K562 (cell line): ENCODE results near the gene PTPMT1. TPM values are rescaled to one million over a fixed set of nuclear protein-coding genes. Genes with fewer than 3 reads are reported as not detected.

Experiments
- ATAC-seq: fragments of 200-7000 bp; cut with Tn5 transposase; 3 replicates; pipeline ENCODE4 v1.9.1; 2020; ENCODE audit warnings: moderate library complexity
- BruUV-seq: library from RNA; stranded (reverse); fragments of 400-500 nt; replicated peaks from 2 replicates; lab custom pipeline; 2021; lab: Mats Ljungman, UMichigan
- CTCF ChIA-PET: fragments of 300-600 bp; formaldehyde crosslinking; extraction: SDS; loops from one replicate; lab custom pipeline; 2021; ENCODE audit warnings: low intra/inter-chr PET ratio; lab: Yijun Ruan, JAX
- POLR2A ChIA-PET: fragments of 300-600, 350-650 bp; sonication (Branson Sonifier 250); formaldehyde crosslinking; extraction: SDS; loops from one replicate; lab custom pipeline; 2021; ENCODE audit warnings: antibody characterized with exemption, inconsistent platforms; lab: Yijun Ruan, JAX
- DNase-seq, 4 experiments: peaks; one replicate each; pipeline versions ENCODE4 v3.0.0 to v3.0.0-alpha.2; 2011 to 2018; ENCODE audit warnings: low spot score in 3 of 4, mixed read lengths in 3 of 4; ENCODE audit errors: extremely low read depth in 1 of 4
- FAIRE-seq: peaks from 2 replicates; lab custom pipeline; 2011; peaks lifted over from hg19 to GRCh38; lab: Jason Lieb, UNC
- H2AFZ ChIP-seq: 2 replicates; pipeline ENCODE4 v1.6.0; 2011; ENCODE audit warnings: low read depth, low read length, control low read depth, inconsistent platforms
- H3K27ac ChIP-seq: fragments of 200-600 bp; 3 replicates; pipeline ENCODE4 v1.8.0; 2011; ENCODE audit warnings: low read depth, mild to moderate bottlenecking, control low read depth, inconsistent platforms, low read length, moderate library complexity, mixed read lengths; ENCODE audit errors: extremely low read depth
- H3K27me3 ChIP-seq, 2 experiments: fragments of 300-600 bp in 1 of 2; 2 replicates in 1 of 2; 3 replicates in 1 of 2; pipeline versions ENCODE4 v1.6.0 to v1.8.0; 2011; ENCODE audit warnings: inconsistent platforms in 2 of 2, low read length in 2 of 2, mild to moderate bottlenecking in 1 of 2, mixed read lengths in 1 of 2, moderate library complexity in 1 of 2; ENCODE audit not compliant: control insufficient read depth in 2 of 2, insufficient read depth in 2 of 2
- H3K36me3 ChIP-seq: fragments of 300-600 bp; 3 replicates; pipeline ENCODE4 v1.8.0; 2011; ENCODE audit warnings: mild to moderate bottlenecking, low read length, inconsistent platforms; ENCODE audit not compliant: control insufficient read depth, insufficient read depth
- H3K4me1 ChIP-seq, 2 experiments: fragments of 200-600 bp in 1 of 2; replicated peaks in 1 of 2; 2 replicates in 1 of 2; 3 replicates in 1 of 2; pipeline versions ENCODE4 v1.5.1 to v1.8.0; 2011; ENCODE audit warnings: inconsistent platforms in 2 of 2, low read length in 2 of 2, mild to moderate bottlenecking in 1 of 2, mixed read lengths in 1 of 2, moderate library complexity in 1 of 2; ENCODE audit not compliant: control insufficient read depth in 2 of 2, insufficient read depth in 2 of 2
- H3K4me2 ChIP-seq: 2 replicates; pipeline ENCODE4 v1.6.1; 2011; ENCODE audit warnings: low read length, control low read depth, inconsistent platforms, mixed read lengths; ENCODE audit not compliant: insufficient read depth
- H3K4me3 ChIP-seq: fragments of 200-600 bp; sonication (generic), shearing (Covaris generic); 2 replicates; pipeline ENCODE4 v1.5.1; 2016; ENCODE audit warnings: control low read depth, inconsistent platforms
- H3K79me2 ChIP-seq: fragments of 200-600 bp; 3 replicates; pipeline ENCODE4 v1.8.0; 2011; ENCODE audit warnings: low read length, inconsistent platforms; ENCODE audit not compliant: control insufficient read depth, insufficient read depth
- H3K9ac ChIP-seq, 2 experiments: 2 replicates each; pipeline versions ENCODE4 v1.6.0 to v1.6.1; 2011; ENCODE audit warnings: low read depth in 2 of 2, low read length in 2 of 2, control low read depth in 1 of 2, inconsistent platforms in 1 of 2, mild to moderate bottlenecking in 1 of 2, mixed read lengths in 1 of 2; ENCODE audit not compliant: insufficient read depth in 1 of 2
- H3K9me1 ChIP-seq: one replicate; pipeline ENCODE4 v1.6.0; 2011; ENCODE audit warnings: inconsistent platforms, mild to moderate bottlenecking, low read length, moderate library complexity; ENCODE audit not compliant: control insufficient read depth, insufficient read depth
- H3K9me3 ChIP-seq: replicated peaks from 2 replicates; pipeline ENCODE4 v1.5.1; 2011; ENCODE audit warnings: low read depth, low read length, inconsistent platforms; ENCODE audit not compliant: control insufficient read depth, insufficient read depth
- H4K20me1 ChIP-seq: replicated peaks from 2 replicates; pipeline ENCODE4 v1.6.1; 2011; ENCODE audit warnings: low read length, inconsistent platforms, mixed read lengths; ENCODE audit not compliant: control insufficient read depth, insufficient read depth
- ELF4 ChIP-seq: fragments of 450-650 bp; formaldehyde crosslinking; IDR thresholded peaks from 2 replicates; pipeline ENCODE4 v1.4.0; 2022; ENCODE audit warnings: missing genetic modification characterization
- GTF2A2 ChIP-seq: IDR thresholded peaks from 2 replicates; pipeline ENCODE4 v1.6.1; 2016; ENCODE audit warnings: mild to moderate bottlenecking, missing genetic modification characterization, missing compliant biosample characterization
- ZBTB49 ChIP-seq: sonication (generic); formaldehyde crosslinking; IDR thresholded peaks from 2 replicates; pipeline ENCODE4 v1.8.0; 2022; ENCODE audit warnings: missing genetic modification reagents, mild to moderate bottlenecking, borderline replicate concordance
- WGBS: fragments of 100-300 bp; shearing (Covaris generic); methylation state at CpG from one replicate; pipeline ENCODE4 v1.1.6; 2016; ENCODE audit warnings: low coverage, mixed read lengths; ENCODE audit not compliant: insufficient coverage; ENCODE audit errors: missing lambda C conversion rate; 5-methylcytosine and 5-hydroxymethylcytosine counted together
- in situ Hi-C: fragments of 300-500 bp; cut with MboI; formaldehyde crosslinking; loops from 4 replicates; pipeline ENCODE4 v1.15.0; 2018; ENCODE audit warnings: inconsistent platforms, mixed read lengths
- intact Hi-C: fragments of 100-400 bp; cut with micrococcal nuclease; formaldehyde crosslinking; loops from 2 replicates; pipeline ENCODE4 v1.14.2; 2022
- polyA plus RNA-seq, 8 experiments: library from polyadenylated mRNA; depleted of rRNA in 4 of 8; stranded (reverse) in 5 of 8; unstranded in 3 of 8; fragments of >200 nt; fragmentation: Nextera tagmentation in 2 of 8; fragmentation: Illumina TruSeq in 1 of 8; extraction: Ambion mirVana in 2 of 8; extraction: Trizol in 1 of 8; gene quantifications; 2 replicates each; pipeline versions ENCODE4 v1.2.1 to v1.2.3, GENCODE V29; 2011 to 2014; ENCODE audit warnings: inconsistent platforms in 1 of 8, missing spikeins in 1 of 8
- total RNA-seq, 7 experiments: library from RNA; depleted of rRNA in 6 of 7; stranded (reverse); fragments of >200 nt in 6 of 7; fragmentation: Illumina TruSeq in 2 of 7; extraction: Trizol in 2 of 7; gene quantifications; 2 replicates each; pipeline versions ENCODE4 v1.2.1 to v1.2.3, GENCODE V29; 2011 to 2021; ENCODE audit warnings: low replicate concordance in 1 of 7

Gene PTPMT1
- total and polyA plus RNA-seq, 9 of the 15 experiments (the other 6 are each of a cell fraction or from before 2014, with no cell fraction given): 10.4 to 140 (median 67.2) TPM

GRCh38 chr11:47595029-47595428 lies 29.6 kb downstream of the PTPMT1 start:
- H3K9me1 ChIP-seq: peaks cover 7% of the 10 kb centered on the region
- H4K20me1 ChIP-seq: no peaks in the 10 kb centered on the region
- H2AFZ ChIP-seq: no peak overlapping the region
- no peak overlapping the region for H3K27ac ChIP-seq
- no peaks in the 10 kb centered on the region for H3K36me3 ChIP-seq
- H3K79me2 ChIP-seq: no peaks in the 10 kb centered on the region
- H3K9me3 ChIP-seq: no peaks in the 10 kb centered on the region
- in situ Hi-C loops (no loop called here), intact Hi-C loops (no loop called here)
- BruUV-seq: no TSS peak
- no peak overlapping the region for H3K4me3 ChIP-seq
- DNase-seq: no peak
- peaks cover 28 to 41% of the 10 kb centered on the region in 2 experiments for H3K27me3 ChIP-seq
- ATAC-seq: peak; percentile 25; the same call in 2 of the 3 replicates
- H3K9ac ChIP-seq: no peak overlapping the region
- TF ChIP-seq ELF4: no peak
- no peak for TF ChIP-seq GTF2A2 (tag)
- no peak for TF ChIP-seq ZBTB49
- ChIA-PET CTCF (no interaction called here), POLR2A (interaction anchor here (1.1 to 6.2 kb wide), 2 partner anchors 10 to 23 kb away, joined by 3 to 35 read pairs; partner anchors contain the start of gene FAM180B)
- H3K4me1 ChIP-seq: peaks cover 0 to 13% of the 10 kb centered on the region in 2 experiments; a peak in 3 of 5 replicates
- FAIRE-seq: no peak
- WGBS: 6% methylated on average over 7 of the region's 7 CpGs
- no peak overlapping the region for H3K4me2 ChIP-seq
